ENCODE data around the gene TTYH1. TPM values are rescaled to one million over a fixed set of nuclear protein-coding genes. Genes with fewer than 3 reads are reported as not detected.

The TTYH1 gene
- polyA plus RNA-seq, 1 experiment: not detected

- Histone ChIP-seq H3K9me3 (ENCODE audit: control insufficient read depth, insufficient read depth, low read length) (peaks cover 5% of the 10 kb centered on the region; the same call in 1 of the 2 replicates), H3K27me3 (ENCODE audit: control insufficient read depth, insufficient read depth, low read length) (peaks cover 32% of the 10 kb centered on the region), H3K27ac (ENCODE audit: low read depth, low read length) (no peak overlapping the region), H3K4me3 (ENCODE audit: low read depth, low read length) (no peak overlapping the region)
- DNase-seq (ENCODE audit: low read depth, low spot score): no peak
- TF ChIP-seq CTCF (IDR thresholded peaks at IDR 0.05; ENCODE audit: low read depth, low read length): no peak
- CTCF ChIA-PET: no interaction called here
- POLR2A ChIA-PET: interaction anchor here (0.7 kb wide), 1 partner anchor 37 kb away, joined by 4 read pairs; no protein-coding TSS in a partner anchor
Measured at GRCh38 chr19:54425382-54425723, 10.1 kb downstream of the TTYH1 start.

- Histone ChIP-seq H3K4me3 (ENCODE audit: low read depth, low read length) (no peak overlapping the region), H3K27ac (ENCODE audit: low read depth, low read length) (no peak overlapping the region), H3K27me3 (ENCODE audit: control insufficient read depth, insufficient read depth, low read length) (peaks cover 27% of the 10 kb centered on the region), H3K9me3 (ENCODE audit: control insufficient read depth, insufficient read depth, low read length) (peaks cover 5% of the 10 kb centered on the region; the same call in 1 of the 2 replicates)
- no peak for DNase-seq (ENCODE audit: low read depth, low spot score)
- ChIA-PET CTCF (no interaction called here), POLR2A (interaction anchor here (0.7 kb wide), 1 partner anchor 36 kb away, joined by 4 read pairs; no protein-coding TSS in a partner anchor)
- no peak for TF ChIP-seq CTCF (IDR thresholded peaks at IDR 0.05; ENCODE audit: low read depth, low read length)
Measured at GRCh38 chr19:54426291-54426931, 11.1 kb downstream of the TTYH1 start.

- H3K27me3 ChIP-seq (ENCODE audit: control insufficient read depth, insufficient read depth, low read length): peaks cover 23% of the 10 kb centered on the region
- H3K27ac ChIP-seq (ENCODE audit: low read depth, low read length): no peak overlapping the region
- no peak for TF ChIP-seq CTCF (IDR thresholded peaks at IDR 0.05; ENCODE audit: low read depth, low read length)
- peaks cover 5% of the 10 kb centered on the region; the same call in 1 of the 2 replicates for H3K9me3 ChIP-seq (ENCODE audit: control insufficient read depth, insufficient read depth, low read length)
- no peak for DNase-seq (ENCODE audit: low read depth, low spot score)
- CTCF ChIA-PET: no interaction called here
- POLR2A ChIA-PET: no interaction called here
- H3K4me3 ChIP-seq (ENCODE audit: low read depth, low read length): no peak overlapping the region
Measured at GRCh38 chr19:54427586-54427985, 12.3 kb downstream of the TTYH1 start.

GRCh38 chr19:54428323-54429175 is 13.3 kb downstream of the TTYH1 start:
- Histone ChIP-seq H3K9me3 (ENCODE audit: control insufficient read depth, insufficient read depth, low read length) (peaks cover 5% of the 10 kb centered on the region; the same call in 1 of the 2 replicates), H3K27ac (ENCODE audit: low read depth, low read length) (no peak overlapping the region), H3K27me3 (ENCODE audit: control insufficient read depth, insufficient read depth, low read length) (peaks cover 23% of the 10 kb centered on the region), H3K4me3 (ENCODE audit: low read depth, low read length) (no peak overlapping the region)
- TF ChIP-seq CTCF (IDR thresholded peaks at IDR 0.05; ENCODE audit: low read depth, low read length): no peak
- CTCF ChIA-PET: interaction anchor here (0.5 to 0.6 kb wide), 2 partner anchors 245 to 575 kb away, joined by 3 read pairs; no protein-coding TSS in a partner anchor
- POLR2A ChIA-PET: interaction anchor here (0.6 to 1.1 kb wide), 3 partner anchors 20 to 57 kb away, joined by 4 to 6 read pairs (median 4); partner anchors contain the start of gene LENG8
- no peak for DNase-seq (ENCODE audit: low read depth, low spot score)

- H3K4me3 ChIP-seq (ENCODE audit: low read depth, low read length): no peak overlapping the region
- peaks cover 4% of the 10 kb centered on the region; the same call in 1 of the 2 replicates for H3K9me3 ChIP-seq (ENCODE audit: control insufficient read depth, insufficient read depth, low read length)
- ChIA-PET POLR2A (interaction anchor here (0.6 to 1.0 kb wide), 2 partner anchors 9 to 20 kb away, joined by 4 read pairs; partner anchors contain the start of gene LENG8), CTCF (no interaction called here)
- H3K27ac ChIP-seq (ENCODE audit: low read depth, low read length): no peak overlapping the region
- H3K27me3 ChIP-seq (ENCODE audit: control insufficient read depth, insufficient read depth, low read length): peaks cover 22% of the 10 kb centered on the region
- DNase-seq (ENCODE audit: low read depth, low spot score): no peak
- TF ChIP-seq CTCF (IDR thresholded peaks at IDR 0.05; ENCODE audit: low read depth, low read length): no peak
Measured at GRCh38 chr19:54429176-54429495, 13.9 kb downstream of the TTYH1 start.

Measured in AG04450 (cell line).